ENCODE measurements around the gene CRELD2.

Gene CRELD2

GRCh38 chr22:49947296-49947622 is 28.8 kb downstream of the CRELD2 start:
- no peaks in the 10 kb centered on the region for H3K36me3 ChIP-seq (ENCODE audit: control insufficient read depth, insufficient read depth, low read length)
- H3K4me1 ChIP-seq = peaks cover 8% of the 10 kb centered on the region
- H3K79me2 ChIP-seq = no peaks in the 10 kb centered on the region
- H3K4me3 ChIP-seq (ENCODE audit: low read depth, low read length) = no peak overlapping the region
- no peak for TF ChIP-seq CTCF (IDR thresholded peaks at IDR 0.05)
- no peak overlapping the region for H3K9ac ChIP-seq
- H3K9me3 ChIP-seq (ENCODE audit: control insufficient read depth, low read length) = no peaks in the 10 kb centered on the region
- H3K27ac ChIP-seq = no peak overlapping the region
- H3K27me3 ChIP-seq (ENCODE audit: control insufficient read depth, insufficient read depth, low read length) = no peaks in the 10 kb centered on the region
- H3K4me2 ChIP-seq (ENCODE audit: low read length) = no peak overlapping the region
- H2AFZ ChIP-seq = no peak overlapping the region

- Histone ChIP-seq H3K27me3 (ENCODE audit: control insufficient read depth, insufficient read depth, low read length) (no peaks in the 10 kb centered on the region), H2AFZ (peak overlapping the region; percentile 60), H3K9me3 (ENCODE audit: control insufficient read depth, low read length) (no peaks in the 10 kb centered on the region), H3K4me2 (ENCODE audit: low read length) (no peak overlapping the region), H3K36me3 (ENCODE audit: control insufficient read depth, insufficient read depth, low read length) (no peaks in the 10 kb centered on the region), H3K27ac (no peak overlapping the region), H3K4me1 (peaks cover 8% of the 10 kb centered on the region), H3K4me3 (ENCODE audit: low read depth, low read length) (no peak overlapping the region), H3K79me2 (no peaks in the 10 kb centered on the region), H3K9ac (no peak overlapping the region)
- no peak for TF ChIP-seq CTCF (IDR thresholded peaks at IDR 0.05)
Observed at GRCh38 chr22:49948116-49948957, 29.9 kb downstream of the CRELD2 start.

- H3K27me3 ChIP-seq (ENCODE audit: control insufficient read depth, insufficient read depth, low read length) = no peaks in the 10 kb centered on the region
- H3K27ac ChIP-seq = no peak overlapping the region
- no peaks in the 10 kb centered on the region for H3K79me2 ChIP-seq
- H3K4me3 ChIP-seq (ENCODE audit: low read depth, low read length) = no peak overlapping the region
- H2AFZ ChIP-seq = peak overlapping the region; percentile 60
- no peak overlapping the region for H3K4me2 ChIP-seq (ENCODE audit: low read length)
- TF ChIP-seq CTCF (IDR thresholded peaks at IDR 0.05) = no peak
- peaks cover 8% of the 10 kb centered on the region for H3K4me1 ChIP-seq
- H3K9me3 ChIP-seq (ENCODE audit: control insufficient read depth, low read length) = no peaks in the 10 kb centered on the region
- H3K9ac ChIP-seq = no peak overlapping the region
- H3K36me3 ChIP-seq (ENCODE audit: control insufficient read depth, insufficient read depth, low read length) = no peaks in the 10 kb centered on the region
Observed at GRCh38 chr22:49948958-49949913, 30.8 kb downstream of the CRELD2 start.

GRCh38 chr22:49949914-49950292 is 31.5 kb downstream of the CRELD2 start:
- no peak overlapping the region for H3K4me2 ChIP-seq (ENCODE audit: low read length)
- no peaks in the 10 kb centered on the region for H3K27me3 ChIP-seq (ENCODE audit: control insufficient read depth, insufficient read depth, low read length)
- peaks cover 8% of the 10 kb centered on the region for H3K4me1 ChIP-seq
- H3K9me3 ChIP-seq (ENCODE audit: control insufficient read depth, low read length) = no peaks in the 10 kb centered on the region
- no peak for TF ChIP-seq CTCF (IDR thresholded peaks at IDR 0.05)
- no peak overlapping the region for H2AFZ ChIP-seq
- no peak overlapping the region for H3K27ac ChIP-seq
- no peaks in the 10 kb centered on the region for H3K36me3 ChIP-seq (ENCODE audit: control insufficient read depth, insufficient read depth, low read length)
- no peaks in the 10 kb centered on the region for H3K79me2 ChIP-seq
- H3K4me3 ChIP-seq (ENCODE audit: low read depth, low read length) = no peak overlapping the region
- no peak overlapping the region for H3K9ac ChIP-seq

Measured in parathyroid adenoma (tissue), 2 donors.